Measurements from ENCODE around the gene CAV3. TPM values are rescaled to one million over a fixed set of nuclear protein-coding genes. Genes with fewer than 3 reads are reported as not detected.

CAV3 gene
- total and polyA plus RNA-seq, 7 donors, result 20.5 to 71.1 (median 49.3) TPM

DNA sequence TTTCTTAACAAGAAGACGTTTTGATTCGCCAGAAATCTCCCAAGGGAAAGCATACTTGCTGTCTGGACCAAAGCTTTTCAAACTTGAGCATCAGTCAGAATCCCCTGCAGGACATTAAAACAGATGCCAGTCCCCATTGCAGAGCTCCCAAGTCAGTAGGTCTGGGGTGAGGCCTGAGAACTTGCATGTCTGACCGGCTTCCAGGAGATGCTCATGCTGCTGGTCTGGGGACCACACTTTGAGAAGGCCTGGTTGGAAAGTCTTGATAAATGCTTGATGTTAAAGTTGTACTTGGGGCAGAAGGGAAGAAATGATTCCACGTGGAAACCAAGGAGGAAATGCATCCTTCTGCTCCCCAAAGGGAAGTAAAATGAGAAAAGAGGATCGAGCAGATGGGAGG, 24.3 kb upstream of the CAV3 start:
- H3K9me3 ChIP-seq, result peaks cover 8% of the 10 kb centered on the region
- H3K4me1 ChIP-seq, result peaks cover 9% of the 10 kb centered on the region
- DNase-seq (no peak), ATAC-seq (no peak)
- TF ChIP-seq, protein P1, sequence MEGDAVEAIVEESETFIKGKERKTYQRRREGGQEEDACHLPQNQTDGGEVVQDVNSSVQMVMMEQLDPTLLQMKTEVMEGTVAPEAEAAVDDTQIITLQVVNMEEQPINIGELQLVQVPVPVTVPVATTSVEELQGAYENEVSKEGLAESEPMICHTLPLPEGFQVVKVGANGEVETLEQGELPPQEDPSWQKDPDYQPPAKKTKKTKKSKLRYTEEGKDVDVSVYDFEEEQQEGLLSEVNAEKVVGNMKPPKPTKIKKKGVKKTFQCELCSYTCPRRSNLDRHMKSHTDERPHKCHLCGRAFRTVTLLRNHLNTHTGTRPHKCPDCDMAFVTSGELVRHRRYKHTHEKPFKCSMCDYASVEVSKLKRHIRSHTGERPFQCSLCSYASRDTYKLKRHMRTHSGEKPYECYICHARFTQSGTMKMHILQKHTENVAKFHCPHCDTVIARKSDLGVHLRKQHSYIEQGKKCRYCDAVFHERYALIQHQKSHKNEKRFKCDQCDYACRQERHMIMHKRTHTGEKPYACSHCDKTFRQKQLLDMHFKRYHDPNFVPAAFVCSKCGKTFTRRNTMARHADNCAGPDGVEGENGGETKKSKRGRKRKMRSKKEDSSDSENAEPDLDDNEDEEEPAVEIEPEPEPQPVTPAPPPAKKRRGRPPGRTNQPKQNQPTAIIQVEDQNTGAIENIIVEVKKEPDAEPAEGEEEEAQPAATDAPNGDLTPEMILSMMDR (IDR thresholded peaks at IDR 0.05), result no peak
- no peak overlapping the region for H3K27ac ChIP-seq
- WGBS, 3 donors, result 66 to 75% (median 73%) methylated on average over 5 of the region's 5 CpGs
- no peak overlapping the region for H3K4me3 ChIP-seq
- intact Hi-C loops (cut with DNase I), result no loop called here
- H3K27me3 ChIP-seq (ENCODE audit: insufficient read depth in 3 of 3, low read length in 2 of 3), result no peaks in the 10 kb centered on the region
- H3K36me3 ChIP-seq (ENCODE audit: insufficient read depth in 1 of 2, low read depth in 1 of 2), result no peaks in the 10 kb centered on the region

DNA sequence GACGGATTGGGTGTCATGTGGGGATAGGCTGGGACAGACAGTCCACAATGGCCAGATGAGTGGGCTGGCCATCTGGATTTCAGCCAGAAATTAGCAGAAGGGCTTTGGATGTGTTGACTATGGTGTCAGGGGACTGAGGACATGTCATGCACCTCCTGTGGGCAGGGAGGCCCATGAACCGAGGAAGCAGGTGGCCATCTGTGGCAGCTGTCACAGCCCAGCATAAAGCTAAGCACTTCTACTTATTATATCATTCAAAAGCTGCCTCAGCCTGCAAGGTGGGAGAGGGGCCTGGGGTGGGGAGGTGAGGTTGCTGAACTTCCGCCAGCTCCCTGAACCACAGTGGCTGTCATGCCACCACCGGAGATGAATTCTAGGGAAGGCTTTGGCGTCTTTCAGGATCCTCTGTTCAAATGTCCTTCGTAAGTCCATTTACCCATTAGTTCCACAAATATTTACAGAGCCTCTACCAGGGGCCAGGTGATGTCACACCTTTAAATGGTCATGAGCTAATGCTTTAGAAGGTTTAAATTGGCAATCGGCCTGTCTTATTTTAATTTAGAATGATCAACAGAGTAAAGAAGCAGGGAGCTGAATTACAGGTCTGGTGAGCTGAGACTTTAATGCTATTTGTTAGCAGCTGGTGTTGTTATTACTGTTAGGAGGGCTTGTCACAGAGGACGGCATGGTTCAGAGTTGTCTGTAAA, 23.6 kb upstream of the CAV3 start:
- H3K4me1 ChIP-seq, result peaks cover 9% of the 10 kb centered on the region
- 71 to 80% (median 79%) methylated on average over 8 of the region's 8 CpGs for WGBS, 3 donors
- intact Hi-C loops (cut with DNase I), result no loop called here
- no peak for ATAC-seq
- no peaks in the 10 kb centered on the region for H3K27me3 ChIP-seq (ENCODE audit: insufficient read depth in 3 of 3, low read length in 2 of 3)
- H3K36me3 ChIP-seq (ENCODE audit: insufficient read depth in 1 of 2, low read depth in 1 of 2), result no peaks in the 10 kb centered on the region
- peaks cover 4% of the 10 kb centered on the region for H3K9me3 ChIP-seq
- DNase-seq, result no peak
- no peak overlapping the region for H3K27ac ChIP-seq
- TF ChIP-seq, protein P1 (IDR thresholded peaks at IDR 0.05), result no peak
- H3K4me3 ChIP-seq, result no peak overlapping the region

DNA sequence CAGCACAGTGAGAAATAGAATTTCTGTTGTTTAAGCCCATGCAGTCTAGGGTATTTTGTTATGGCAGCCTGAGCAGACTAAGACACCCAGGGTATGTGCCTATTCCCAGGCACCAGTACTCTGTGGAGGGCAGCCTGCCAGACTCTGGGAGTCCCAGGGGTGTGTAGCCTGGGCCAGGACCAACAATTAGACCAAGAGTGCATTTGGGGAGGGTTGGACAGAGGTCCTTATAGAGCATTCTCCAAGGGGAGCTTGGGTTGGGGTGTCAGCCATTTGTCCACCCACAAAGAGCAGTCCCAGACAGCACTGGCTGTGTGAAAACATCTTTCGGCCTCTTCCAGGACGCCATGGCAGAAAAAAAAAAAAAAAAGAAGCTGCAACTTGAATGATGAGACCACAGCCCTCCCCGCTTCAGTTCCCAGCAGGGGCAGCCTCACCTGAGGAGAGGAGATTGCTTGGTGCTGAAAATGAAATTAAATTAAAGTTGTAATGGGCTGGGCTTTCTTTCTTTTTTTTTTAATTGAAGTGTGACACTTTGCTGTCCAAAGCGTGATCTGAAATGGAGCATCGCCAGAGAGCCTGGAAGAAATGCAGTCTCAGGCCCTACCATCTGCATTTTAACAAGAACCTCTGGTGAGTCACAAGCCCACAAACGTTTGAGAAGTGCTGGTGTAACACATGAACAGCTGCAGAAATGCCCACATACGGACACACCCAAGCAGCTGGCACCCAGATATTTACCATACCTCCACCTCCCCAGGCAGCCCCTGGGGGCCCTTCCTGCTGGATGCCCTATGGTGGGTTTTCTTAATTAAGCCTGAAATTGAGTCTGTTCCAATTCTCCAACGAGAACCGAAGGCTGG, 21.3 kb upstream of the CAV3 start:
- H3K27me3 ChIP-seq (ENCODE audit: insufficient read depth in 3 of 3, low read length in 2 of 3), result no peaks in the 10 kb centered on the region
- no peak overlapping the region for H3K27ac ChIP-seq
- TF ChIP-seq, protein P1 (IDR thresholded peaks at IDR 0.05), result no peak
- ATAC-seq (peak; percentile 68 to 92 (median 80)), DNase-seq (no peak)
- peaks cover 9% of the 10 kb centered on the region for H3K4me1 ChIP-seq
- intact Hi-C loops (cut with DNase I), result no loop called here
- WGBS, 3 donors, result 48 to 52% (median 50%) methylated on average over 9 of the region's 9 CpGs
- no peak overlapping the region for H3K4me3 ChIP-seq
- H3K36me3 ChIP-seq (ENCODE audit: insufficient read depth in 1 of 2, low read depth in 1 of 2), result no peaks in the 10 kb centered on the region
- no peaks in the 10 kb centered on the region for H3K9me3 ChIP-seq

- H3K4me3 ChIP-seq, result no peak overlapping the region
- H3K36me3 ChIP-seq (ENCODE audit: insufficient read depth in 1 of 2, low read depth in 1 of 2), result no peaks in the 10 kb centered on the region
- TF ChIP-seq, protein P1 (IDR thresholded peaks at IDR 0.05), result no peak
- no peak overlapping the region for H3K27ac ChIP-seq
- WGBS, 3 donors, result 74 to 78% (median 77%) methylated on average over 2 of the region's 2 CpGs
- DNase-seq, result no peak
- no peaks in the 10 kb centered on the region for H3K27me3 ChIP-seq (ENCODE audit: insufficient read depth in 3 of 3, low read length in 2 of 3)
- no peaks in the 10 kb centered on the region for H3K9me3 ChIP-seq
- peak in 2 of 4 donors; percentile 4 to 12 for ATAC-seq
- intact Hi-C loops (cut with DNase I), result no loop called here
- H3K4me1 ChIP-seq, result peaks cover 9% of the 10 kb centered on the region
Measured at GRCh38 chr3:8712908-8713255, 20.7 kb upstream of the CAV3 start.

All from psoas muscle (tissue), 8 donors.